ENCODE measurements around the gene ERBB4. TPM values are rescaled to one million over a fixed set of nuclear protein-coding genes. Genes with fewer than 3 reads are reported as not detected.

Gene ERBB4
- total and polyA plus RNA-seq, 10 of the 15 experiments (the other 5 are each of a cell fraction or from before 2014, with no cell fraction given), result under 0.01 to 0.23 (median 0.01) TPM; not detected in 4

DNA sequence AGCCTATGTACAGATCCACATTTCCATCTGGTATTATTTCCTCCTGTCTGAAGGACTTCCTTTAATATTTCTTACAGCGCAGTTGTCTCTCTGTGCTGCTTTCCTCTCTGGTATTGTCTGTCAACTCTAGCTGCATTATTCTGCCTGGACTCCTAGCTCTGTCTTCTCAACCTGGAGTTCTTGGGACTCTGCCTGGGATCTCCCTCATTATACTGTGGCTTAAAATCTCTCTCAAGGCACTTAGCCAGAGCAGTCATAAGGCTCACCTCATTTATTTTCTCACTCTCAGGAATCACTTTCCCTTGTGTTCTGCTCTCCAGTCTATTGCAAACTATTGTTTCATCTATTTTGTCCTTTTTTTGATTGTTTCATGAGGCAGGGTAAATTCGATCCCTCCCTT is 850.4 kb downstream of the ERBB4 start:
- no peak for ATAC-seq
- 32% methylated on average over 2 of the region's 2 CpGs for WGBS (ENCODE audit: insufficient coverage, insufficient replicate concordance, low lambda C conversion rate, missing lambda C conversion rate)
- H2AFZ ChIP-seq (ENCODE audit: control insufficient read depth, low read depth, low read length), result no peak overlapping the region
- SMC1A ChIA-PET (ENCODE audit: uncharacterized antibody, unreplicated experiment), result no interaction called here
- H3K9ac ChIP-seq (ENCODE audit: control insufficient read depth, insufficient read depth, low read length), result no peak overlapping the region
- H3K4me1 ChIP-seq (ENCODE audit: control insufficient read depth, insufficient read depth, low read length), result no peaks in the 10 kb centered on the region
- no peak for FAIRE-seq
- no peaks in the 10 kb centered on the region for H4K20me1 ChIP-seq (ENCODE audit: control insufficient read depth, insufficient read depth)
- no peak overlapping the region for H3K4me2 ChIP-seq (ENCODE audit: control insufficient read depth, insufficient read depth)
- no peaks in the 10 kb centered on the region for H3K79me2 ChIP-seq (ENCODE audit: control insufficient read depth, insufficient read depth, low read length)
- no peak for DNase-seq (ENCODE audit: low read depth, low spot score)
- no peaks in the 10 kb centered on the region for H3K36me3 ChIP-seq (ENCODE audit: control insufficient read depth in 2 of 2, insufficient read depth in 2 of 2, low read length in 1 of 2)
- no peak overlapping the region for H3K27ac ChIP-seq (ENCODE audit: control insufficient read depth, insufficient read depth)
- in situ Hi-C loops (cut with MboI) (no loop called here), intact Hi-C loops (cut with micrococcal nuclease; ENCODE audit: unreplicated experiment) (no loop called here)
- CTCF ChIA-PET, result no interaction called here
- RAD21 ChIA-PET (ENCODE audit: unreplicated experiment), result no interaction called here
- H3K4me3 ChIP-seq, result no peak overlapping the region
- no peaks in the 10 kb centered on the region for H3K9me3 ChIP-seq (replicated peaks; ENCODE audit: control insufficient read depth, insufficient read depth, low read length)
- POLR2A ChIA-PET, result no interaction called here
- no peaks in the 10 kb centered on the region for H3K27me3 ChIP-seq (replicated peaks in 1 of 2; ENCODE audit: control insufficient read depth in 2 of 2, insufficient read depth in 2 of 2, low read length in 1 of 2)
- TF ChIP-seq FOXK2 (IDR thresholded peaks at IDR 0.05) (no peak), SMAD1 (IDR thresholded peaks at IDR 0.05; ENCODE audit: low read depth, partially characterized antibody) (no peak), E2F4 (IDR thresholded peaks at IDR 0.05; ENCODE audit: low read depth, low read length) (no peak), CREB1 (IDR thresholded peaks at IDR 0.05; ENCODE audit: low read depth) (no peak), SRF (IDR thresholded peaks at IDR 0.05; ENCODE audit: low read depth in 2 of 2, low read length in 2 of 2) (no peak), DPF2 (IDR thresholded peaks at IDR 0.05) (no peak), BMI1 (IDR thresholded peaks at IDR 0.05; ENCODE audit: borderline replicate concordance) (no peak), PAX5 (IDR thresholded peaks at IDR 0.05; ENCODE audit: borderline replicate concordance, low read depth, low read length) (no peak), BCL11A (IDR thresholded peaks at IDR 0.05; ENCODE audit: low read depth, low read length) (no peak), BHLHE40 (IDR thresholded peaks at IDR 0.05; ENCODE audit: borderline replicate concordance in 1 of 2, low read depth in 2 of 2, low read length in 1 of 2) (no peak), ZBTB4 (CRISPR knock-in tag; IDR thresholded peaks at IDR 0.05) (no peak), RCOR1 (conservative IDR thresholded peaks at IDR 0.05; ENCODE audit: low read depth, low read length) (no peak), POU2F2 (IDR thresholded peaks at IDR 0.05; ENCODE audit: borderline replicate concordance, low read depth, low read length) (no peak), SREBF2 (IDR thresholded peaks at IDR 0.05; ENCODE audit: low read length) (no peak), EP300 (IDR thresholded peaks at IDR 0.05; ENCODE audit: borderline replicate concordance in 1 of 2, control insufficient read depth in 1 of 2, low read depth in 2 of 2, low read length in 2 of 2) (no peak), YY1 (IDR thresholded peaks at IDR 0.05; ENCODE audit: low read depth, low read length) (no peak), RELA (IDR thresholded peaks at IDR 0.05; ENCODE audit: borderline replicate concordance, partially characterized antibody) (no peak)
- TF ChIP-seq, protein P1, sequence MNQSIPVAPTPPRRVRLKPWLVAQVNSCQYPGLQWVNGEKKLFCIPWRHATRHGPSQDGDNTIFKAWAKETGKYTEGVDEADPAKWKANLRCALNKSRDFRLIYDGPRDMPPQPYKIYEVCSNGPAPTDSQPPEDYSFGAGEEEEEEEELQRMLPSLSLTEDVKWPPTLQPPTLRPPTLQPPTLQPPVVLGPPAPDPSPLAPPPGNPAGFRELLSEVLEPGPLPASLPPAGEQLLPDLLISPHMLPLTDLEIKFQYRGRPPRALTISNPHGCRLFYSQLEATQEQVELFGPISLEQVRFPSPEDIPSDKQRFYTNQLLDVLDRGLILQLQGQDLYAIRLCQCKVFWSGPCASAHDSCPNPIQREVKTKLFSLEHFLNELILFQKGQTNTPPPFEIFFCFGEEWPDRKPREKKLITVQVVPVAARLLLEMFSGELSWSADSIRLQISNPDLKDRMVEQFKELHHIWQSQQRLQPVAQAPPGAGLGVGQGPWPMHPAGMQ (IDR thresholded peaks at IDR 0.05; ENCODE audit: borderline replicate concordance), result no peak
- TF ChIP-seq, protein P2, sequence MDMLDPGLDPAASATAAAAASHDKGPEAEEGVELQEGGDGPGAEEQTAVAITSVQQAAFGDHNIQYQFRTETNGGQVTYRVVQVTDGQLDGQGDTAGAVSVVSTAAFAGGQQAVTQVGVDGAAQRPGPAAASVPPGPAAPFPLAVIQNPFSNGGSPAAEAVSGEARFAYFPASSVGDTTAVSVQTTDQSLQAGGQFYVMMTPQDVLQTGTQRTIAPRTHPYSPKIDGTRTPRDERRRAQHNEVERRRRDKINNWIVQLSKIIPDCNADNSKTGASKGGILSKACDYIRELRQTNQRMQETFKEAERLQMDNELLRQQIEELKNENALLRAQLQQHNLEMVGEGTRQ (IDR thresholded peaks at IDR 0.05; ENCODE audit: borderline replicate concordance, low read depth, low read length), result no peak
- BruUV-seq (replicated peaks), result no TSS peak
